ENCODE results near the gene DPF3. TPM values are rescaled to one million over a fixed set of nuclear protein-coding genes. Genes with fewer than 3 reads are reported as not detected.
A peak's percentile ranks its signal among the peaks of the same experiment; 100 is the strongest.

The DPF3 gene
- total RNA-seq, 1 donor from 2014 or later: 1.3 TPM

DNA sequence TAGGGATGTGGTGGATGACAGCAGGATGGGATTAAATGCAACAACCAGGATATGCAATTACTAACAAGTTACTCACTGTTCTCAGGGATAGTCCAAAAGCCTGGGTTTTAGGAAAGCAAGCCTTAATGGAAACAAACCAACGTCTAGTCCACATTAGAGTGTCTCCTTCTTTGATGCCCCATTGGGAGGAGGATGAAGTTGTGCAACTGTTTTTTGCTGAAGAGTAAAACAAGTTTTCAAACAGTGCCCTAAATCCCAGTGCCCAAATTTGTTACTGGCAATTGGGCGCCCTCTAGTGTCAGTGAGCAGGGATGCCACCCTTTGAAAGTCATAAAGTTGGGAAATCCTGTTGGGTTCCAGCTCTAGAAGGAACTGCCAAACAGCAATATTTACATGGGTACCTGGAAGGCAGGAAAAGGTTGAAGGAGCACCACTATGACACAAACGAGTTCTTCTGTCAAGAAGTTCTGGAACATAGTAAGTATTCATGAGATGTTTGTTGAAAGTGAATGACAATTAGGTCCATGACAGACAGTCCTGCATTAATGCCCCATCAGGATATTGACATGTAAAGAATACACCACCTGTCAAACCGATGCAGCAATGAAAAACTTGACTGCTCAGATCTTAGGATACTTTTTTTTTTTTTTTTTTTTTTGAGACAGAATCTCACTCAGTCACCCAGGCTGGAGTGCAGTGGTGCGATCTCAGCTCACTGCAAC, 11.1 kb upstream of the DPF3 start:
- no peaks in the 10 kb centered on the region for H3K4me1 Mint-ChIP-seq
- H3K27me3 Mint-ChIP-seq (ENCODE audit: low read depth): peaks cover 22% of the 10 kb centered on the region
- TF ChIP-seq, protein P1, sequence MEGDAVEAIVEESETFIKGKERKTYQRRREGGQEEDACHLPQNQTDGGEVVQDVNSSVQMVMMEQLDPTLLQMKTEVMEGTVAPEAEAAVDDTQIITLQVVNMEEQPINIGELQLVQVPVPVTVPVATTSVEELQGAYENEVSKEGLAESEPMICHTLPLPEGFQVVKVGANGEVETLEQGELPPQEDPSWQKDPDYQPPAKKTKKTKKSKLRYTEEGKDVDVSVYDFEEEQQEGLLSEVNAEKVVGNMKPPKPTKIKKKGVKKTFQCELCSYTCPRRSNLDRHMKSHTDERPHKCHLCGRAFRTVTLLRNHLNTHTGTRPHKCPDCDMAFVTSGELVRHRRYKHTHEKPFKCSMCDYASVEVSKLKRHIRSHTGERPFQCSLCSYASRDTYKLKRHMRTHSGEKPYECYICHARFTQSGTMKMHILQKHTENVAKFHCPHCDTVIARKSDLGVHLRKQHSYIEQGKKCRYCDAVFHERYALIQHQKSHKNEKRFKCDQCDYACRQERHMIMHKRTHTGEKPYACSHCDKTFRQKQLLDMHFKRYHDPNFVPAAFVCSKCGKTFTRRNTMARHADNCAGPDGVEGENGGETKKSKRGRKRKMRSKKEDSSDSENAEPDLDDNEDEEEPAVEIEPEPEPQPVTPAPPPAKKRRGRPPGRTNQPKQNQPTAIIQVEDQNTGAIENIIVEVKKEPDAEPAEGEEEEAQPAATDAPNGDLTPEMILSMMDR (conservative IDR thresholded peaks at IDR 0.05): peak; percentile 95
- H3K27ac Mint-ChIP-seq (ENCODE audit: unreplicated experiment): no peak overlapping the region
- H3K9me3 Mint-ChIP-seq: no peaks in the 10 kb centered on the region
- H3K4me3 Mint-ChIP-seq: no peak overlapping the region
- H3K36me3 Mint-ChIP-seq (ENCODE audit: low read depth): no peaks in the 10 kb centered on the region
- peak; percentile 57 for DNase-seq (ENCODE audit: low read depth, low spot score)

DNA sequence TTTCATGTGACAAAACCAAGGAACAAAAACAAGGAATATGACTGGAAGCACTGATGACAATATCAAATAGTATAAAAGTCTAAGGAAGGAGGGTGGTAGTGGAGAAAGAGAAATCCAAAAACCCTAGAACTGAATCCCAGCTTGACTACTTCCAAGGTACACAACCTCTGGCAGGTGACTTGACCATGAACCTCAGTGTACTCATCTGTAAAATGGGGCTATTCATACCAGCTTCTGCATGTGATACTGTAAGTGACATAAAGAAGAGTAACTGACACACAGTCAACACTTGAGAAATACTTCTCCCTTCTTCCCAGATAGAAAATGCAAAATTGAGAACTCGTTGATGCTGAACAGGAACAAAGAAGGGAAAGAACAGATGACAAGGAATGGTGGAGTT, 10.3 kb upstream of the DPF3 start:
- TF ChIP-seq, protein P1 (conservative IDR thresholded peaks at IDR 0.05): no peak
- Mint-ChIP-seq H3K27ac (ENCODE audit: unreplicated experiment) (no peak overlapping the region), H3K4me3 (no peak overlapping the region), H3K9me3 (no peaks in the 10 kb centered on the region), H3K4me1 (no peaks in the 10 kb centered on the region), H3K36me3 (ENCODE audit: low read depth) (no peaks in the 10 kb centered on the region), H3K27me3 (ENCODE audit: low read depth) (peaks cover 22% of the 10 kb centered on the region)
- DNase-seq (ENCODE audit: low read depth, low spot score): no peak

DNA sequence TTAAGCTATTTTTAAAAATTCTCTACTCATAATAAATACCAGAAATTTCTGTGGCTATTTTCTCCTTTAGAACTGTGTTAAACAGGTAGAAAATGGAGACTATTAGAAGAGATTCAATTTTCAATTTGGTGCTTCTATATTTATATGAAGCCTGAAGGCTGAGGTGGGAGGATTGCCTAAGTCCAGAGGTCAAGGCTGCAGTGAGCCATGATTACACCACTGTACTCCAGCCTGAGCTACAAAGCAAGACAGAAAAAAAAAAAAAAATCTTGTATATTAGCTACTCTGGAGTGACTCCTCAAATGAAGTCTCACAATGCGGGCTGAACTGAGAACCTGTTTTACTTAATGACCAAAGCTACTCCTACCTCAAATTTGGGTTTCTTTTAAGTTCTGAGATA, 9.8 kb upstream of the DPF3 start:
- Mint-ChIP-seq H3K27me3 (ENCODE audit: low read depth) (peaks cover 22% of the 10 kb centered on the region), H3K27ac (ENCODE audit: unreplicated experiment) (no peak overlapping the region), H3K9me3 (no peaks in the 10 kb centered on the region), H3K4me3 (no peak overlapping the region), H3K4me1 (no peaks in the 10 kb centered on the region), H3K36me3 (ENCODE audit: low read depth) (no peaks in the 10 kb centered on the region)
- no peak for DNase-seq (ENCODE audit: low read depth, low spot score)
- TF ChIP-seq, protein P1 (conservative IDR thresholded peaks at IDR 0.05): no peak

DNA sequence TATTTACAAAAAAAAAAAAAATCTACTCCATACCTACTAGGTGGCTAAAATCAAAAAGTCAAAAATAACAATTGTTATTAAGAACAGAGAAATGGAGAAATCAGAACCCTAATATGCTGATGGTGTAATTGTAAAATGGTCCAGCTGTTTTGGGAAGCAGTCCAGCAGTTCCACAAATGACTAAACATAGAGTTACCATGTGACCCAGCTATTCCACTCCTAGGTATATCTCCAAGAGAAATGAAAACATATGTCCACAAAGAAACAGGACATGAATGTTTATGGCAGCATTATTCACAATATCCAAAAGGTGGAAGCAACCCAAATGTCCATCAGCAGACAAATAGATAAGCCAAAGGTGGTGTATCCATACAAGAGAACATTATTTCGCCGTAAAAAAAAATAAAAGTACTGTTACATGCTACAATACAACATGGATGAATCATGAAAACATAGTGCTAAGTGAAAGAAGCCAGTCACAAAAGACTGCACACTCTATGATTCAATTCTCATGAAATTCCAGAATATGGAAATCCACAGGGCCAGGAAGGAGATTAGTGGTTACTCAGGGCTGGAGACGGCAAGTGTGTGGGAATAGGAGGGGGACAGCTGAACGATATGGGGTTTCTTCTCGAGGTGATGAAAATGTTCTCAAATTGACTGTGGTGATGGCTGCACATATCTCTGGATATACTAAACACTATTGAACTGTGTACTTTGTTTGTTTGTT, 9.1 kb upstream of the DPF3 start:
- H3K27me3 Mint-ChIP-seq (ENCODE audit: low read depth): peaks cover 16% of the 10 kb centered on the region
- DNase-seq (ENCODE audit: low read depth, low spot score): no peak
- no peak overlapping the region for H3K4me3 Mint-ChIP-seq
- H3K36me3 Mint-ChIP-seq (ENCODE audit: low read depth): no peaks in the 10 kb centered on the region
- H3K4me1 Mint-ChIP-seq: no peaks in the 10 kb centered on the region
- no peak overlapping the region for H3K27ac Mint-ChIP-seq (ENCODE audit: unreplicated experiment)
- H3K9me3 Mint-ChIP-seq: no peaks in the 10 kb centered on the region
- TF ChIP-seq, protein P1 (conservative IDR thresholded peaks at IDR 0.05): no peak

DNA sequence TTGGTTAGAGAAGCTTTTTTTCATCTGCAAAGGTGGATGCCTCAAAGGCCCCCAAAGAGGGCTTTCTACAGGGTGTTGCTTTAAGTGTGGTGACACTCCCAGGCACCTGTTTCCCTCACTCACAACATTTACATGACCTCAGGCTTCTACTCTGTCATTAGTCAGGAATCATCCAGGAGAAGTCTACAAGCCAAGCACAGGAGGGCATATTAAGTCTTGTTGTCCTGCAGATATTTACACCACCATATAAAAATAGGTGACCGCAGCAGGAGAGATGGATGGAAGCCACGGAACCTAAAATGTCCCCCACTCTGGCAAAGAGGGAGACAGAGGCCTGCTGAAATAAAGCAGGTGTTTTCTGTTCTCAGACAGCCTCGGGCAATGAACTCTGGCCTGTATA, 7.5 kb upstream of the DPF3 start:
- DNase-seq (ENCODE audit: low read depth, low spot score): no peak
- TF ChIP-seq, protein P1 (conservative IDR thresholded peaks at IDR 0.05): no peak
- Mint-ChIP-seq H3K4me1 (no peaks in the 10 kb centered on the region), H3K9me3 (no peaks in the 10 kb centered on the region), H3K4me3 (no peak overlapping the region), H3K27me3 (ENCODE audit: low read depth) (peaks cover 19% of the 10 kb centered on the region), H3K36me3 (ENCODE audit: low read depth) (no peaks in the 10 kb centered on the region), H3K27ac (ENCODE audit: unreplicated experiment) (no peak overlapping the region)
